22Rv1 (cell line): ENCODE measurements around the gene CPZ.

ENCODE experiments used
- CTCF ChIP-seq: fragments of 450-650 bp; IDR thresholded peaks from 2 replicates; pipeline ENCODE4 v1.5.1; 2017; ENCODE audit warnings: mild to moderate bottlenecking
- ZFX ChIP-seq: fragments of 450-650 bp; IDR thresholded peaks from 2 replicates; pipeline ENCODE4 v1.6.1; 2017; ENCODE audit warnings: antibody characterized with exemption, borderline replicate concordance

GRCh38 chr4:8593264-8594096 lies 915 bp downstream of the CPZ start:
- TF ChIP-seq CTCF (no peak), ZFX (no peak)
